Neural cell (in vitro differentiated cells): ENCODE data around the gene SPSB3. TPM values are rescaled to one million over a fixed set of nuclear protein-coding genes. Genes with fewer than 3 reads are reported as not detected.

Experiments used
- H2AFZ ChIP-seq: fragments of 200-600, 300-800 bp; sonication (generic), shearing (Covaris generic); 2 replicates; pipeline ENCODE4 v1.6.0; 2014; ENCODE audit warnings: low read depth, mild to moderate bottlenecking, antibody characterized with exemption, low read length, moderate library complexity
- H3F3A ChIP-seq: fragments of 200-600 bp; shearing (Covaris generic); 2 replicates; pipeline ENCODE4 v1.6.1; 2016; ENCODE audit warnings: mild to moderate bottlenecking, moderate library complexity, mixed read lengths, antibody characterized with exemption, low read length; ENCODE audit not compliant: insufficient read depth, poor library complexity, severe bottlenecking
- H3K27ac ChIP-seq: fragments of 200-600, 300-800 bp; sonication (generic), shearing (Covaris generic); 2 replicates; pipeline ENCODE4 v1.5.1; 2014; ENCODE audit warnings: mild to moderate bottlenecking, low read length, moderate library complexity
- H3K27me3 ChIP-seq: fragments of 300-800, 200-600 bp; sonication (generic), shearing (Covaris generic); 2 replicates; pipeline ENCODE4 v1.6.0; 2014; ENCODE audit warnings: mild to moderate bottlenecking, low read depth, low read length, moderate library complexity; ENCODE audit not compliant: insufficient read depth
- H3K36me3 ChIP-seq: fragments of 300-800, 200-600 bp; sonication (generic), shearing (Covaris generic); 2 replicates; pipeline ENCODE4 v1.5.1; 2014; ENCODE audit warnings: mild to moderate bottlenecking, antibody characterized with exemption, low read length, moderate library complexity; ENCODE audit not compliant: insufficient read depth
- H3K4me2 ChIP-seq: fragments of 300-800, 200-600 bp; sonication (generic), shearing (Covaris generic); 2 replicates; pipeline ENCODE4 v1.6.0; 2014; ENCODE audit warnings: mild to moderate bottlenecking, low read length
- H3K4me3 ChIP-seq: fragments of 300-800, 200-600 bp; sonication (generic), shearing (Covaris generic); 2 replicates; pipeline ENCODE4 v1.5.1; 2014; ENCODE audit warnings: mild to moderate bottlenecking, low read length, moderate library complexity
- H3K79me2 ChIP-seq: fragments of 200-600 bp; shearing (Covaris generic); replicated peaks from 2 replicates; pipeline ENCODE4 v1.6.0; 2014; ENCODE audit warnings: mild to moderate bottlenecking, low read length, moderate library complexity; ENCODE audit not compliant: insufficient read depth
- H3K9ac ChIP-seq: fragments of 300-800, 200-600 bp; sonication (generic), shearing (Covaris generic); 2 replicates; pipeline ENCODE4 v1.6.1; 2016; ENCODE audit warnings: mild to moderate bottlenecking, low read length, mixed read lengths
- H3K9me2 ChIP-seq: fragments of 200-600 bp; shearing (Covaris generic); 2 replicates; pipeline ENCODE4 v1.6.1; 2016; ENCODE audit warnings: mild to moderate bottlenecking, low read length, mixed read lengths; ENCODE audit not compliant: insufficient read depth
- H3K9me3 ChIP-seq: fragments of 200-600, 300-800 bp; sonication (generic), shearing (Covaris generic); 2 replicates; pipeline ENCODE4 v1.6.1; 2016; ENCODE audit warnings: mild to moderate bottlenecking, mixed run types, low read length, moderate library complexity, mixed read lengths
- H4K20me1 ChIP-seq: fragments of 200-600 bp; shearing (Covaris generic); 2 replicates; pipeline ENCODE4 v1.6.1; 2016; ENCODE audit warnings: mild to moderate bottlenecking, mixed run types; ENCODE audit not compliant: insufficient read depth
- EP300 ChIP-seq: fragments of 450-650 bp; conservative IDR thresholded peaks from 2 replicates; pipeline ENCODE4 v1.6.1; 2014; ENCODE audit warnings: antibody characterized with exemption, mild to moderate bottlenecking, moderate library complexity; ENCODE audit not compliant: poor library complexity, severe bottlenecking
- EZH2 ChIP-seq: fragments of 200-600, 300-800 bp; shearing (Covaris generic), sonication (generic); IDR thresholded peaks from 2 replicates; pipeline ENCODE4 v1.6.1; 2014; ENCODE audit warnings: antibody characterized with exemption, low read length, borderline replicate concordance, mild to moderate bottlenecking; ENCODE audit not compliant: insufficient read depth, poor library complexity, severe bottlenecking
- MXI1 ChIP-seq: fragments of 450-650 bp; conservative IDR thresholded peaks from 2 replicates; pipeline ENCODE4 v1.6.1; 2014; ENCODE audit warnings: antibody characterized with exemption, mild to moderate bottlenecking; ENCODE audit not compliant: poor library complexity, severe bottlenecking
- POLR2AphosphoS5 ChIP-seq: IDR thresholded peaks from 2 replicates; pipeline ENCODE4 v1.6.1; 2012
- RAD21 ChIP-seq: fragments of 450-650 bp; conservative IDR thresholded peaks from 2 replicates; pipeline ENCODE4 v1.6.1; 2014; ENCODE audit warnings: antibody characterized with exemption, mild to moderate bottlenecking, moderate library complexity
- SMC3 ChIP-seq: fragments of 450-650 bp; conservative IDR thresholded peaks from 2 replicates; pipeline ENCODE4 v1.6.1; 2014; ENCODE audit warnings: antibody characterized with exemption, mild to moderate bottlenecking, moderate library complexity; ENCODE audit not compliant: poor library complexity
- TAF1 ChIP-seq: IDR thresholded peaks from 2 replicates; pipeline ENCODE4 v1.6.1; 2012; ENCODE audit warnings: low read depth
- polyA plus RNA-seq: library from polyadenylated mRNA; depleted of rRNA; stranded (reverse); fragments of >200 nt; gene quantifications from 2 replicates; pipeline ENCODE4 v1.2.3, GENCODE V29; 2014
- TF ChIP-seq, protein P1 (sequence below): IDR thresholded peaks from 2 replicates; pipeline ENCODE4 v1.6.1; 2012; ENCODE audit warnings: borderline replicate concordance
- TF ChIP-seq, protein P2 (sequence below): fragments of 450-650 bp; IDR thresholded peaks from 2 replicates; pipeline ENCODE4 v1.5.1; 2014; ENCODE audit warnings: antibody characterized with exemption, mild to moderate bottlenecking, moderate library complexity; ENCODE audit not compliant: poor library complexity, severe bottlenecking

Gene SPSB3
- polyA plus RNA-seq, 1 donor from 2014 or later = 315 TPM

DNA sequence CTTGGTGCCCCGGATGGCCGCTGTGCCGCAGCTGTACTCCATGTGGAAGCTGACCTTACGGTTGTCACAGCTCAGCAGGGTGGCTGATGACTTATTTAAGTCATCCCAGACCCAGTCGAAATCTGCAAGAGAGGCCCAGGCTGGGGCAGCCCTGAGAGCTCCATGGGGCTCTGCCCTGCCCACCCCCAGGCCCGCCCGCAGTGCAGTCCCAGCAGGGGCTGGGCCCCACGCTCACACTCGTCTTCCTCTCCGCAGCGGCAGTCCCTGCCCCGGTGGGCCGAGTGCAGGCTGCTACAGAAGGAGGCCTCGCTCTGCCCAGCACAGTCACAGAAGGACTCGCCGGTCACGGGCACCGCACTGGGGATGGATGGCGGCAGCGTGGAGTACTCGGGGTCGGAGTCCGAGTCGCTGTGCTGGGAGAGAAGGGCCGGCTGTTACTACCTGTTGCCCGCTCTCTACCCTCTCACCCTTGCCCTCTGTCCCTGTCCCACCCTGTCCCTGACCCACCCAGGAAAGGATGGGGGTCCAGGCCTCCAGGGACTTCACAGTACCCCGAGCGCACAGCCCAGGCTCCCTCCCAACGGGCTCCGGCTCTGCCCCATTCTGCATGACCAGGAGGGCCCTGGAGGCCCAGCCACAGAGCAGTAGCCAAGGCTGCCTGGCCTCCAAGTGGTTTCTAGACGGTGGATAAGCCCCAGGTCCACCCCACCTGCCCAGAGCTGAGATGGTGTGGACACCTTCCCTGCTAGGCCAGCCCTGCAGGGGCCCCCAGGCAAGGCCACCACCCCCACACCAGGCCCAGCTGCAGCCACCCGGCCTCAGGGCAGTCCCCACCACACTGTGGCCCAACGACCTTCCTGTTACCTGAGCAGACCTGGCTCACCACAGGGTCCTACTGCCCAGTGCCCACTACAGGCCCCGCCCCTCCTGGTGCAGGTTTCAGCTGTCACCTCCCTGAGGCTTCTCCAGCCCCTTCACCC is 3.9 kb downstream of the SPSB3 start:
- H3F3A ChIP-seq = no peaks in the 10 kb centered on the region
- no peak overlapping the region for H3K27ac ChIP-seq
- H3K4me2 ChIP-seq = no peak overlapping the region
- H4K20me1 ChIP-seq = peaks cover 28% of the 10 kb centered on the region
- peaks cover 29% of the 10 kb centered on the region for H3K79me2 ChIP-seq
- H3K27me3 ChIP-seq = no peaks in the 10 kb centered on the region
- no peak overlapping the region for H3K4me3 ChIP-seq
- no peak overlapping the region for H3K9ac ChIP-seq
- H3K9me2 ChIP-seq = no peaks in the 10 kb centered on the region
- no peak overlapping the region for H2AFZ ChIP-seq
- TF ChIP-seq POLR2AphosphoS5 (peak; percentile 27), EP300 (no peak)
- H3K9me3 ChIP-seq = no peaks in the 10 kb centered on the region
- H3K36me3 ChIP-seq = no peaks in the 10 kb centered on the region

DNA sequence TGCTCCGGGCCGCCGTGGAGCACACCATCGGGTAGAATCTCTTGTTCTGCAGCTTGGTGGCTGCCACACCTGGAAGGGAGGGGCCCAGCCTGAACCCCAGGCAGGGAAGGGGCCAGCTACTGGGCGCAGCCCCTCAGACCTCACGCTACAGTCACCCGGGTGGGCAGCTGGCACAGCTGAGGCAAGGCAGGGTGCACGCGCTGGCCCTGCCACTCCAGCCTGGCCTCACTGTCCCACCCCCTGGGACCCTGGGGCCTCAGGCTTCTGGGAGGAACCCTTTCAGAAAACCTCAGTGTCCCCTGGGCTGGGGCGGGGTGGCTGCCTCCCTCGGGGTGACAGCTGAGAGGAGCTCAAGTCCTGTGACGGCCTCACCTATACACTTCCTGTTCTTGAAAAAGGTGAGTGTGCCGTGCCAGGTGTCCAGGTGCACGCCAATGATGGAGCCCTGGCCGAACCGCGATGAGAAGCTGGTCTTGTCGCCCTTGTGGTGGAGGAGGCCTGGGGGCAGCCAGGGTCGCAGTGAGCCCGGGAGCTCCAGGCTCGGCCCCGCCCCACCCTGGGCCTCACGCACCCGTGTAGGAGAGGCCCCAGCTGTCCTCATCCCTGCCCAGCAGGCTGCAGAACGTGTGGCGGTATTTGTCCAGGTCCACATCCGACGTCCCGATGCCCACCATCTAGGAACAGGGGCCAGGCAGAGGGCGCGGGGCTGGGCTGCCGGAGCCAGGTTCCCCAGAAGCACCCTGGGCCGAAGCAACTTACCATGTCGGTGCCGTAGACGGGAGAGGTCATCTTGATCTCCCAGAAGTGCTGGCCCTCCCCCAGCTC is 4.8 kb downstream of the SPSB3 start:
- Histone ChIP-seq H3K4me3 (no peak overlapping the region), H2AFZ (no peak overlapping the region), H3F3A (no peaks in the 10 kb centered on the region), H3K27ac (no peak overlapping the region), H3K9ac (no peak overlapping the region), H3K4me2 (no peak overlapping the region), H3K79me2 (peaks cover 26% of the 10 kb centered on the region), H4K20me1 (peaks cover 28% of the 10 kb centered on the region), H3K27me3 (no peaks in the 10 kb centered on the region), H3K9me3 (no peaks in the 10 kb centered on the region), H3K36me3 (no peaks in the 10 kb centered on the region), H3K9me2 (no peaks in the 10 kb centered on the region)
- TF ChIP-seq POLR2AphosphoS5 = peak; percentile 10
- no peak for TF ChIP-seq EZH2

DNA sequence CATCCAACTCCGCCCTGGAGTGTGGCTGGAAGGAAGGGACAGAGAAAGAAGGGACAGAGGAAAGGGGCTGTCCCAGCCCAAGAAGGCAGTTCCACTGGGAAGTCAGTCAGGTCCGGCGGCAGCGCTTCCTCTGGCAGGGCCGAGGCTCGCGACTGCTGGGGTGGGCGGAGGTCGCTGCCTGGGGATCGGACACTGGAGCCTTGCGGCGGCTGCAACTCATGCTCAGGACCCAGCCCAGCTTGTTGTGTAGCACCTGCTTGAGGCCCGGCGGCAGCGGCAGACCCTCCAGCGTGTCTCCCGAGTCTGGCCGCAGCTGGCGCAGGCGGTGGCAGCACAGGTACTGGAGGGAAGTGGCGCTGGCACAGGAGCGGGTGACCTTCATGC is 5.4 kb downstream of the SPSB3 start:
- Histone ChIP-seq H3F3A (no peaks in the 10 kb centered on the region), H3K9ac (no peak overlapping the region), H3K4me3 (no peak overlapping the region), H3K36me3 (no peaks in the 10 kb centered on the region), H3K27ac (no peak overlapping the region), H3K4me2 (no peak overlapping the region), H4K20me1 (peaks cover 28% of the 10 kb centered on the region), H3K79me2 (peaks cover 26% of the 10 kb centered on the region), H2AFZ (no peak overlapping the region), H3K9me2 (no peaks in the 10 kb centered on the region), H3K27me3 (no peaks in the 10 kb centered on the region), H3K9me3 (no peaks in the 10 kb centered on the region)
- TF ChIP-seq, protein P1, sequence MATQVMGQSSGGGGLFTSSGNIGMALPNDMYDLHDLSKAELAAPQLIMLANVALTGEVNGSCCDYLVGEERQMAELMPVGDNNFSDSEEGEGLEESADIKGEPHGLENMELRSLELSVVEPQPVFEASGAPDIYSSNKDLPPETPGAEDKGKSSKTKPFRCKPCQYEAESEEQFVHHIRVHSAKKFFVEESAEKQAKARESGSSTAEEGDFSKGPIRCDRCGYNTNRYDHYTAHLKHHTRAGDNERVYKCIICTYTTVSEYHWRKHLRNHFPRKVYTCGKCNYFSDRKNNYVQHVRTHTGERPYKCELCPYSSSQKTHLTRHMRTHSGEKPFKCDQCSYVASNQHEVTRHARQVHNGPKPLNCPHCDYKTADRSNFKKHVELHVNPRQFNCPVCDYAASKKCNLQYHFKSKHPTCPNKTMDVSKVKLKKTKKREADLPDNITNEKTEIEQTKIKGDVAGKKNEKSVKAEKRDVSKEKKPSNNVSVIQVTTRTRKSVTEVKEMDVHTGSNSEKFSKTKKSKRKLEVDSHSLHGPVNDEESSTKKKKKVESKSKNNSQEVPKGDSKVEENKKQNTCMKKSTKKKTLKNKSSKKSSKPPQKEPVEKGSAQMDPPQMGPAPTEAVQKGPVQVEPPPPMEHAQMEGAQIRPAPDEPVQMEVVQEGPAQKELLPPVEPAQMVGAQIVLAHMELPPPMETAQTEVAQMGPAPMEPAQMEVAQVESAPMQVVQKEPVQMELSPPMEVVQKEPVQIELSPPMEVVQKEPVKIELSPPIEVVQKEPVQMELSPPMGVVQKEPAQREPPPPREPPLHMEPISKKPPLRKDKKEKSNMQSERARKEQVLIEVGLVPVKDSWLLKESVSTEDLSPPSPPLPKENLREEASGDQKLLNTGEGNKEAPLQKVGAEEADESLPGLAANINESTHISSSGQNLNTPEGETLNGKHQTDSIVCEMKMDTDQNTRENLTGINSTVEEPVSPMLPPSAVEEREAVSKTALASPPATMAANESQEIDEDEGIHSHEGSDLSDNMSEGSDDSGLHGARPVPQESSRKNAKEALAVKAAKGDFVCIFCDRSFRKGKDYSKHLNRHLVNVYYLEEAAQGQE = no peak
- no peak for TF ChIP-seq MXI1
- no peak for TF ChIP-seq SMC3
- no peak for TF ChIP-seq TAF1
- TF ChIP-seq POLR2AphosphoS5 = no peak
- TF ChIP-seq EP300 = no peak
- no peak for TF ChIP-seq RAD21
- TF ChIP-seq EZH2 = no peak
- TF ChIP-seq, protein P2, sequence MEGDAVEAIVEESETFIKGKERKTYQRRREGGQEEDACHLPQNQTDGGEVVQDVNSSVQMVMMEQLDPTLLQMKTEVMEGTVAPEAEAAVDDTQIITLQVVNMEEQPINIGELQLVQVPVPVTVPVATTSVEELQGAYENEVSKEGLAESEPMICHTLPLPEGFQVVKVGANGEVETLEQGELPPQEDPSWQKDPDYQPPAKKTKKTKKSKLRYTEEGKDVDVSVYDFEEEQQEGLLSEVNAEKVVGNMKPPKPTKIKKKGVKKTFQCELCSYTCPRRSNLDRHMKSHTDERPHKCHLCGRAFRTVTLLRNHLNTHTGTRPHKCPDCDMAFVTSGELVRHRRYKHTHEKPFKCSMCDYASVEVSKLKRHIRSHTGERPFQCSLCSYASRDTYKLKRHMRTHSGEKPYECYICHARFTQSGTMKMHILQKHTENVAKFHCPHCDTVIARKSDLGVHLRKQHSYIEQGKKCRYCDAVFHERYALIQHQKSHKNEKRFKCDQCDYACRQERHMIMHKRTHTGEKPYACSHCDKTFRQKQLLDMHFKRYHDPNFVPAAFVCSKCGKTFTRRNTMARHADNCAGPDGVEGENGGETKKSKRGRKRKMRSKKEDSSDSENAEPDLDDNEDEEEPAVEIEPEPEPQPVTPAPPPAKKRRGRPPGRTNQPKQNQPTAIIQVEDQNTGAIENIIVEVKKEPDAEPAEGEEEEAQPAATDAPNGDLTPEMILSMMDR = no peak
